Panc1 (cell line): ENCODE results near the gene TMEM167A. TPM values are rescaled to one million over a fixed set of nuclear protein-coding genes. Genes with fewer than 3 reads are reported as not detected.

Experiments
- ATAC-seq: fragments of 200-7000 bp; cut with Tn5 transposase; 2 replicates; pipeline ENCODE4 v1.9.1; 2020; ENCODE audit warnings: mild to moderate bottlenecking, moderate library complexity
- BruUV-seq: library from RNA; stranded (reverse); fragments of 400-500 nt; replicated peaks from 2 replicates; lab custom pipeline; 2021; lab: Mats Ljungman, UMichigan
- CTCF ChIA-PET: fragments of 300-600 bp; sonication (Branson Sonifier 250); formaldehyde crosslinking; loops from one replicate; lab custom pipeline; 2022; ENCODE audit warnings: antibody characterized with exemption; lab: Charles Lee
- POLR2A ChIA-PET: fragments of 300-600 bp; sonication (Branson Sonifier 250); formaldehyde crosslinking; loops from one replicate; lab custom pipeline; 2022; ENCODE audit warnings: antibody characterized with exemption; lab: Charles Lee
- DNase-seq: peaks from one replicate; pipeline ENCODE4 v3.0.0-alpha.2; 2010; ENCODE audit warnings: low read depth, low spot score
- H3K27ac ChIP-seq: 2 replicates; pipeline ENCODE4 v1.5.1; 2011; ENCODE audit warnings: mild to moderate bottlenecking, low read length, inconsistent platforms
- H3K27me3 ChIP-seq: fragments of 200-500 bp; sonication (Bioruptor generic); 2 replicates; pipeline ENCODE4 v1.6.0; 2014; ENCODE audit warnings: low read length, inconsistent platforms; ENCODE audit not compliant: control insufficient read depth, insufficient read depth
- H3K36me3 ChIP-seq: fragments of 200-500 bp; sonication (Bioruptor generic); 2 replicates; pipeline ENCODE4 v1.5.1; 2014; ENCODE audit warnings: inconsistent platforms, mild to moderate bottlenecking, low read length, moderate library complexity; ENCODE audit not compliant: control insufficient read depth, insufficient read depth
- H3K4me1 ChIP-seq: 2 replicates; pipeline ENCODE4 v1.5.1; 2011; ENCODE audit warnings: inconsistent platforms, mild to moderate bottlenecking, low read length, moderate library complexity; ENCODE audit not compliant: control insufficient read depth, insufficient read depth
- H3K4me3 ChIP-seq, 2 experiments: 2 replicates each; pipeline ENCODE4 v1.5.1; 2011 to 2012; ENCODE audit warnings: low read depth in 2 of 2, low read length in 2 of 2, mild to moderate bottlenecking in 2 of 2, inconsistent platforms in 1 of 2, moderate library complexity in 1 of 2
- H3K9me3 ChIP-seq: fragments of 200-500 bp; sonication (Bioruptor generic); 2 replicates; pipeline ENCODE4 v1.5.1; 2014; ENCODE audit warnings: low read depth, mild to moderate bottlenecking, inconsistent platforms, low read length, moderate library complexity; ENCODE audit not compliant: control insufficient read depth, insufficient read depth
- CTCF ChIP-seq: fragments of 450-650 bp; IDR thresholded peaks from 2 replicates; pipeline ENCODE4 v1.5.1; 2017; ENCODE audit warnings: mild to moderate bottlenecking
- POLR2AphosphoS5 ChIP-seq: IDR thresholded peaks from 2 replicates; pipeline ENCODE4 v1.6.1; 2012; ENCODE audit warnings: mild to moderate bottlenecking, low read depth, low read length, moderate library complexity
- SIN3A ChIP-seq: IDR thresholded peaks from 2 replicates; pipeline ENCODE4 v1.6.1; 2012; ENCODE audit warnings: low read depth, mild to moderate bottlenecking, low read length, moderate library complexity, borderline replicate concordance; ENCODE audit not compliant: insufficient read depth
- TCF7L2 ChIP-seq: IDR thresholded peaks from 2 replicates; pipeline ENCODE4 v1.6.1; 2011; ENCODE audit warnings: mild to moderate bottlenecking, low read depth, low read length, inconsistent platforms
- in situ Hi-C: cut with HindIII; loops from 2 replicates; pipeline ENCODE4 v1.10.0; 2016; ENCODE audit warnings: low sequenced_read_pairs, low pct_unique_long_range_greater_than_20kb
- intact Hi-C: fragments of 100-400 bp; cut with micrococcal nuclease; formaldehyde crosslinking; loops from one replicate; pipeline ENCODE4 v1.10.0; 2022; ENCODE audit not compliant: unreplicated experiment
- total RNA-seq: library from RNA; stranded (reverse); gene quantifications from one replicate; pipeline ENCODE4 v1.2.1, GENCODE V29; 2021; ENCODE audit not compliant: unreplicated experiment
- TF ChIP-seq, protein P1 (sequence below), 2 experiments: IDR thresholded peaks; 2 replicates each; pipeline ENCODE4 v1.6.1; 2011 to 2012; ENCODE audit warnings: low read depth in 2 of 2, control low read depth in 1 of 2, low read length in 1 of 2, mild to moderate bottlenecking in 1 of 2, moderate library complexity in 1 of 2; ENCODE audit not compliant: insufficient read depth in 1 of 2

TMEM167A gene
- total RNA-seq, 1 experiment from 2014 or later: 117 TPM

- TF ChIP-seq TCF7L2: no peak
- TF ChIP-seq, protein P1, sequence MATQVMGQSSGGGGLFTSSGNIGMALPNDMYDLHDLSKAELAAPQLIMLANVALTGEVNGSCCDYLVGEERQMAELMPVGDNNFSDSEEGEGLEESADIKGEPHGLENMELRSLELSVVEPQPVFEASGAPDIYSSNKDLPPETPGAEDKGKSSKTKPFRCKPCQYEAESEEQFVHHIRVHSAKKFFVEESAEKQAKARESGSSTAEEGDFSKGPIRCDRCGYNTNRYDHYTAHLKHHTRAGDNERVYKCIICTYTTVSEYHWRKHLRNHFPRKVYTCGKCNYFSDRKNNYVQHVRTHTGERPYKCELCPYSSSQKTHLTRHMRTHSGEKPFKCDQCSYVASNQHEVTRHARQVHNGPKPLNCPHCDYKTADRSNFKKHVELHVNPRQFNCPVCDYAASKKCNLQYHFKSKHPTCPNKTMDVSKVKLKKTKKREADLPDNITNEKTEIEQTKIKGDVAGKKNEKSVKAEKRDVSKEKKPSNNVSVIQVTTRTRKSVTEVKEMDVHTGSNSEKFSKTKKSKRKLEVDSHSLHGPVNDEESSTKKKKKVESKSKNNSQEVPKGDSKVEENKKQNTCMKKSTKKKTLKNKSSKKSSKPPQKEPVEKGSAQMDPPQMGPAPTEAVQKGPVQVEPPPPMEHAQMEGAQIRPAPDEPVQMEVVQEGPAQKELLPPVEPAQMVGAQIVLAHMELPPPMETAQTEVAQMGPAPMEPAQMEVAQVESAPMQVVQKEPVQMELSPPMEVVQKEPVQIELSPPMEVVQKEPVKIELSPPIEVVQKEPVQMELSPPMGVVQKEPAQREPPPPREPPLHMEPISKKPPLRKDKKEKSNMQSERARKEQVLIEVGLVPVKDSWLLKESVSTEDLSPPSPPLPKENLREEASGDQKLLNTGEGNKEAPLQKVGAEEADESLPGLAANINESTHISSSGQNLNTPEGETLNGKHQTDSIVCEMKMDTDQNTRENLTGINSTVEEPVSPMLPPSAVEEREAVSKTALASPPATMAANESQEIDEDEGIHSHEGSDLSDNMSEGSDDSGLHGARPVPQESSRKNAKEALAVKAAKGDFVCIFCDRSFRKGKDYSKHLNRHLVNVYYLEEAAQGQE (IDR thresholded peaks at IDR 0.05; ENCODE audit: insufficient read depth in 1 of 2, low read depth in 2 of 2, low read length in 1 of 2): no peak
- TF ChIP-seq CTCF: no peak
- no peak for TF ChIP-seq POLR2AphosphoS5
- TF ChIP-seq SIN3A: no peak
- ChIA-PET CTCF (no interaction called here), POLR2A (no interaction called here)
- Histone ChIP-seq H3K4me3 (no peak overlapping the region), H3K4me1 (0 out of 2 replicates have a peak, but pooled peaks cover 8% of the 10 kb centered on the region), H3K9me3 (peaks cover 8% of the 10 kb centered on the region; the same call in 1 of the 2 replicates), H3K36me3 (no peaks in the 10 kb centered on the region), H3K27ac (no peak overlapping the region), H3K27me3 (no peaks in the 10 kb centered on the region)
- intact Hi-C loops (no loop called here), in situ Hi-C loops (no loop called here)
- BruUV-seq: no TSS peak
- no peak for DNase-seq
- ATAC-seq: no peak
Observed at GRCh38 chr5:83097689-83098231, 20.6 kb upstream of the TMEM167A start.

- Histone ChIP-seq H3K4me3 (no peak overlapping the region), H3K36me3 (no peaks in the 10 kb centered on the region), H3K9me3 (peaks cover 15% of the 10 kb centered on the region; the same call in 1 of the 2 replicates), H3K27me3 (no peaks in the 10 kb centered on the region), H3K4me1 (0 out of 2 replicates have a peak, but pooled peaks cover 8% of the 10 kb centered on the region), H3K27ac (no peak overlapping the region)
- no TSS peak for BruUV-seq
- in situ Hi-C loops: no loop called here
- ChIA-PET POLR2A (no interaction called here), CTCF (no interaction called here)
- DNase-seq (no peak), ATAC-seq (no peak)
- no peak for TF ChIP-seq CTCF
- TF ChIP-seq POLR2AphosphoS5: no peak
- no peak for TF ChIP-seq TCF7L2
- TF ChIP-seq SIN3A: no peak
- TF ChIP-seq, protein P1 (IDR thresholded peaks at IDR 0.05; ENCODE audit: insufficient read depth in 1 of 2, low read depth in 2 of 2, low read length in 1 of 2): no peak
- intact Hi-C loops: no loop called here
Observed at GRCh38 chr5:83096660-83097339, 19.6 kb upstream of the TMEM167A start.
